Measurements from ENCODE around the gene TNFSF12.
A peak's percentile ranks its signal among the peaks of the same experiment; 100 is the strongest.

The TNFSF12 gene

GRCh38 chr17:7544911-7545310 is 3.9 kb upstream of the TNFSF12 start:
- no peak for DNase-seq (ENCODE audit: low spot score)

GRCh38 chr17:7549401-7550055 is 670 bp downstream of the TNFSF12 start:
- DNase-seq (ENCODE audit: low spot score), result no peak

- DNase-seq (ENCODE audit: low spot score), result no peak
Measured at GRCh38 chr17:7550344-7550743, 1.5 kb downstream of the TNFSF12 start.

GRCh38 chr17:7551396-7551795 is 2.5 kb downstream of the TNFSF12 start:
- DNase-seq (ENCODE audit: low spot score), result no peak

- DNase-seq (ENCODE audit: low spot score), result no peak
Measured at GRCh38 chr17:7552621-7553051, 3.8 kb downstream of the TNFSF12 start.

GRCh38 chr17:7553356-7553755 is 4.5 kb downstream of the TNFSF12 start:
- no peak for DNase-seq (ENCODE audit: low spot score)

GRCh38 chr17:7555320-7555948 is 6.6 kb downstream of the TNFSF12 start:
- DNase-seq (ENCODE audit: low spot score), result no peak

GRCh38 chr17:7556627-7557026 is 7.8 kb downstream of the TNFSF12 start:
- no peak for DNase-seq (ENCODE audit: low spot score)

- no peak for DNase-seq (ENCODE audit: low spot score)
Measured at GRCh38 chr17:7557147-7557764, 8.4 kb downstream of the TNFSF12 start.

GRCh38 chr17:7557775-7558543 is 9.1 kb downstream of the TNFSF12 start:
- DNase-seq (ENCODE audit: low spot score), result peak; percentile 79

GRCh38 chr17:7558544-7559319 is 9.9 kb downstream of the TNFSF12 start, which contains the start of gene TNFSF13:
TNFSF13 (plus strand) TSS chr17:7558750; CDS start chr17:7559040, 290 bp downstream.
- no peak for DNase-seq (ENCODE audit: low spot score)

- no peak for DNase-seq (ENCODE audit: low spot score)
Measured at GRCh38 chr17:7559320-7560171, 10.7 kb downstream of the TNFSF12 start.

GRCh38 chr17:7560172-7561027 is 11.5 kb downstream of the TNFSF12 start:
- peak; percentile 74 for DNase-seq (ENCODE audit: low spot score)

GRCh38 chr17:7561028-7561575 is 12.2 kb downstream of the TNFSF12 start:
- DNase-seq (ENCODE audit: low spot score), result peak; percentile 89

GRCh38 chr17:7561589-7562207 is 12.8 kb downstream of the TNFSF12 start, which contains the start of gene SENP3:
SENP3 (plus strand) TSS chr17:7561919; CDS start chr17:7563077, 1,158 bp downstream.
- DNase-seq (ENCODE audit: low spot score), result peak; percentile 83

GRCh38 chr17:7562208-7562605 is 13.3 kb downstream of the TNFSF12 start:
- DNase-seq (ENCODE audit: low spot score), result no peak

GRCh38 chr17:7563115-7563869 is 14.4 kb downstream of the TNFSF12 start:
- DNase-seq (ENCODE audit: low spot score), result no peak

GRCh38 chr17:7569571-7569970 is 20.7 kb downstream of the TNFSF12 start:
- DNase-seq (ENCODE audit: low spot score), result no peak
